Measurements from ENCODE around the gene ATP6V0E1. TPM values are rescaled to one million over a fixed set of nuclear protein-coding genes. Genes with fewer than 3 reads are reported as not detected.

The ATP6V0E1 gene
- total RNA-seq, 2 donors from 2014 or later = 41.2 to 68.7 TPM

DNA sequence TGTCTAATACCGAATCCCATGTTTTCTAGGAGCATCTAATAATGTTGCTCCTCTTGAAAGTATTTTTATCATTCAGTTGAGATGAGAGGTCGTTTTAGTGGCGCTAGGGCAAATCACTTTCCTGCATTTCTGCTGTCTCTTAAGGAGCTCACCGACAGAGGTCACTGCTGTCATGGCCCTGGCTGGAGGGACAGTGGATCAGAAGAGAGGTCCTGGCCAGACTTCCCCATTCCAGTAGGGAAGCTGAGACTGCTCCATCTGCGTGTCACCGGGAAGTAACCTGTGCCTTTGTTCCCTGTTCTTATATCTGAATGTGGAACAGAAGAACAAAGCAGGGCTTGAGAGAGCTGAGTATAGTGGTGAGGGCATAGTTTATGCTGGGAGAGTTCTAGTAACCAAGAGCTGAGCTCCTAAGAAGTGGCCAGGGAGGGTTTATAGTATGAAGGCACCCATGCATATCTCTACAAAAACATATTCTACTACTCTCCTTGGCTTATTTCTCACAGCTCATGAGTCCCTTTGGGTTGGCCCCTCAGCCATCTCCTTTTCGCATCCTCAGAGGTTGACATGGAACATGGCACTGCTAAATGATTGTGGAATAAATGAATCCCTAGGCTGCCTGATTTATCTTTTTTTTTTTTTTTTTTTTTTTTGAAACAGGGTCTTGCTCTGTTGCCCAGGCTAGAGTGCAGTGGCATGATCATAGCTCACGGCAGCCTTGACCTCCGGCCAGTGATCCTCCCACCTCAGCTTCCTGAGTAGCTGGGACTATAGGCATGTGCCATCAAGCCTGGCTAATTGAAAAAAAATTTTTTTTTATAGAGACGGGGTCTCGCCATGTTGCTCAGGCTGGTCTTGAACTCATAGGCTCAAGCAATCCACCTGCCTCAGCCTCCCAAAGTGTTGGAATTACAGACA, 27.2 kb downstream of the ATP6V0E1 start:
- no peaks in the 10 kb centered on the region for H3K9me3 ChIP-seq
- H3K27ac ChIP-seq = peak overlapping the region in 2 of 4 donors; percentile 2 to 57
- WGBS, 2 donors = 56 to 63% methylated on average over 11 of the region's 11 CpGs
- intact Hi-C loops (cut with DNase I) = no loop called here
- DNase-seq (peak; percentile 44 to 75 (median 57)), ATAC-seq (peak; percentile 80)
- TF ChIP-seq POLR2A (IDR thresholded peaks at IDR 0.05) = no peak
- TF ChIP-seq, protein P1, sequence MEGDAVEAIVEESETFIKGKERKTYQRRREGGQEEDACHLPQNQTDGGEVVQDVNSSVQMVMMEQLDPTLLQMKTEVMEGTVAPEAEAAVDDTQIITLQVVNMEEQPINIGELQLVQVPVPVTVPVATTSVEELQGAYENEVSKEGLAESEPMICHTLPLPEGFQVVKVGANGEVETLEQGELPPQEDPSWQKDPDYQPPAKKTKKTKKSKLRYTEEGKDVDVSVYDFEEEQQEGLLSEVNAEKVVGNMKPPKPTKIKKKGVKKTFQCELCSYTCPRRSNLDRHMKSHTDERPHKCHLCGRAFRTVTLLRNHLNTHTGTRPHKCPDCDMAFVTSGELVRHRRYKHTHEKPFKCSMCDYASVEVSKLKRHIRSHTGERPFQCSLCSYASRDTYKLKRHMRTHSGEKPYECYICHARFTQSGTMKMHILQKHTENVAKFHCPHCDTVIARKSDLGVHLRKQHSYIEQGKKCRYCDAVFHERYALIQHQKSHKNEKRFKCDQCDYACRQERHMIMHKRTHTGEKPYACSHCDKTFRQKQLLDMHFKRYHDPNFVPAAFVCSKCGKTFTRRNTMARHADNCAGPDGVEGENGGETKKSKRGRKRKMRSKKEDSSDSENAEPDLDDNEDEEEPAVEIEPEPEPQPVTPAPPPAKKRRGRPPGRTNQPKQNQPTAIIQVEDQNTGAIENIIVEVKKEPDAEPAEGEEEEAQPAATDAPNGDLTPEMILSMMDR (IDR thresholded peaks at IDR 0.05) = peak in 6 of 7 experiments; percentile 17 to 57 (median 42)
- no peaks in the 10 kb centered on the region for H3K36me3 ChIP-seq (replicated peaks in 1 of 2; ENCODE audit: insufficient read depth in 1 of 2, low read depth in 2 of 2)
- H3K4me3 ChIP-seq = no peak overlapping the region
- H3K27me3 ChIP-seq = no peaks in the 10 kb centered on the region
- H3K4me1 ChIP-seq = peaks cover 44% of the 10 kb centered on the region

DNA sequence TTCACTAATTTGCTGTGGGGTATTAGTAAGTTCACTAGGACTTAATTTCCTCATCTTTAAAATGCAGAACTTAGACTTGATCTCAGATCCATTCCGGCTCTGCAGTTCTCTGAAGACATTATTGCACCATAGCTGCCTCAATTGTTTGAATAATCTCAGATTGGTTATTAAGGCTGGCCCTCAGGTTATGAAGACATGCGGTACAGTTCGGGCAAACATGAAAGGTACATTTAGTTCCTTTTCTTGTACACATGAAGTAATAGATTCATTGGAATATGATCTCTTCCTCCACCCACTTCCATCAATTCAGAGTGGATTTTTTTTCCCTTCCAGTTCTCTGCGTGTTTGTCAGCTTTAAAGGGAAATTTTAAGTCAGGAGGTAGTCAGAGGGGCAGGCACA, 28.0 kb downstream of the ATP6V0E1 start:
- intact Hi-C loops (cut with DNase I) = no loop called here
- Histone ChIP-seq H3K4me3 (no peak overlapping the region), H3K9me3 (no peaks in the 10 kb centered on the region), H3K27ac (peak overlapping the region in 2 of 4 donors; percentile 2 to 57), H3K36me3 (replicated peaks in 1 of 2; ENCODE audit: insufficient read depth in 1 of 2, low read depth in 2 of 2) (no peaks in the 10 kb centered on the region), H3K27me3 (no peaks in the 10 kb centered on the region), H3K4me1 (peaks cover 52% of the 10 kb centered on the region)
- peak in 1 of 4 donors; percentile 45 for DNase-seq
- TF ChIP-seq, protein P1 (IDR thresholded peaks at IDR 0.05) = no peak
- TF ChIP-seq POLR2A (IDR thresholded peaks at IDR 0.05) = no peak
- peak; percentile 49 for ATAC-seq
- 48 to 69% methylated on average over 4 of the region's 4 CpGs for WGBS, 2 donors

DNA sequence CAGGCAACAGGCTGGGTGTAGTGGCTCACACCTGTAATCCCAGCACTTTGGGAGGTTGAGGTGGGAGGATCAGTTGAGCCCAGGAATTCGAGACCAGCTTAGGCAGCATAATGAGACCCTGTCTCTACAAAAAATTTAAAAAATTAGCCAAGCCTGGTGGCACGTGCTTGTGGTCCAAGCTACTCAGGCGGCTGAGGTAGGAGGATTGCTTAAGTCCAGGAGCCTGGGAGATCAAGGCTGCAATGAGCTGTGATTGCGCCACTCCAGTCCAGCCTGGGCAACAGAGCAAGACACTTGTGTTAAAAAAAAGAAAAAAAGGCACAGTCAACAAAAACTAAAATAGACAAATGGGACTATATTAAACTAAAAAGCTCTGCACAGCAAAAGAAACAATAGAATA, 29.3 kb downstream of the ATP6V0E1 start:
- ATAC-seq (no peak), DNase-seq (peak in 1 of 4 donors; percentile 58)
- H3K9me3 ChIP-seq = no peaks in the 10 kb centered on the region
- H3K27ac ChIP-seq = peak overlapping the region in 1 of 4 donors; percentile 42
- no peaks in the 10 kb centered on the region for H3K27me3 ChIP-seq
- peaks cover 53% of the 10 kb centered on the region for H3K4me1 ChIP-seq
- 79 to 98% methylated on average over 4 of the region's 4 CpGs for WGBS, 2 donors
- H3K4me3 ChIP-seq = no peak overlapping the region
- no peaks in the 10 kb centered on the region for H3K36me3 ChIP-seq (replicated peaks in 1 of 2; ENCODE audit: insufficient read depth in 1 of 2, low read depth in 2 of 2)
- no peak for TF ChIP-seq POLR2A (IDR thresholded peaks at IDR 0.05)
- TF ChIP-seq, protein P1 (IDR thresholded peaks at IDR 0.05) = no peak
- intact Hi-C loops (cut with DNase I) = no loop called here

DNA sequence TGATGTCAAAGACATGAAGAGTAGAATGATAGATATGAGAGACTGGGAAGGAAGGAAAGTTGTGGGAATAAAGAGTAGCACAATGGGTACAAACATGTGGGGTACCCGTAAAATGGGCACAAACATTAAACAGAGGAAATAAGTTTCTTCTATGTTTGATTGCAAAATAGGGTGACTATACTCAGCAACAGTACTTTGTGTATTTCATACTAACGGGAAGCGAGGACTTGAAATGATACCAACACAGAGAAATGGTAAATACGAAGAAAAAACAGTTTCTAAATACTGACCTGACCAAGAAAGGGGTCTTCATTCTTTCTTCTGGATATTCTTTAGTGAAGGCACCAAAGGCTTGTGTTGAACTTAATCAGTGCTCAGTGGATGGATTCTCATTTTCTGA, 31.1 kb downstream of the ATP6V0E1 start:
- Histone ChIP-seq H3K27ac (peak overlapping the region in 2 of 4 donors; percentile 61 to 80), H3K27me3 (no peaks in the 10 kb centered on the region), H3K4me1 (peaks cover 51% of the 10 kb centered on the region), H3K4me3 (no peak overlapping the region), H3K36me3 (replicated peaks in 1 of 2; ENCODE audit: insufficient read depth in 1 of 2, low read depth in 2 of 2) (no peaks in the 10 kb centered on the region), H3K9me3 (no peaks in the 10 kb centered on the region)
- no peak for DNase-seq
- 86 to 89% methylated on average over 4 of the region's 4 CpGs for WGBS, 2 donors
- intact Hi-C loops (cut with DNase I) = no loop called here
- no peak for ATAC-seq
- TF ChIP-seq POLR2A (IDR thresholded peaks at IDR 0.05) = no peak
- TF ChIP-seq, protein P1 (IDR thresholded peaks at IDR 0.05) = no peak

All from body of pancreas (tissue), 4 donors.